HL-60 (cell line): ENCODE results near the gene RPS3.
A peak's percentile ranks its signal among the peaks of the same experiment; 100 is the strongest.

Experiments used
- DNase-seq, 2 experiments: peaks; one replicate each; pipeline ENCODE4 v3.0.0-alpha.2; 2010 to 2020; ENCODE audit warnings: low read depth in 1 of 2, low spot score in 1 of 2
- H3K27ac ChIP-seq: fragments of 250-450 bp; sonication (Bioruptor Pico); replicated peaks from 2 replicates; pipeline ENCODE4 v1.5.1; 2020; ENCODE audit warnings: mild to moderate bottlenecking, moderate library complexity
- H3K27me3 ChIP-seq: fragments of 250-450 bp; sonication (Bioruptor Pico); 2 replicates; pipeline ENCODE4 v1.5.1; 2021; ENCODE audit warnings: mild to moderate bottlenecking, moderate library complexity; ENCODE audit not compliant: insufficient read depth, poor library complexity, severe bottlenecking
- H3K4me3 ChIP-seq: replicated peaks from 2 replicates; pipeline ENCODE4 v1.5.1; 2011; ENCODE audit warnings: mild to moderate bottlenecking, control low read depth, low read length; ENCODE audit not compliant: insufficient read depth
- GABPA ChIP-seq: IDR thresholded peaks from 2 replicates; pipeline ENCODE4 v1.6.1; 2012; ENCODE audit warnings: low read depth
- POLR2AphosphoS5 ChIP-seq: IDR thresholded peaks from 2 replicates; pipeline ENCODE4 v1.6.1; 2012; ENCODE audit warnings: low read depth
- SPI1 ChIP-seq: IDR thresholded peaks from 2 replicates; pipeline ENCODE4 v1.6.1; 2012; ENCODE audit warnings: low read depth, mild to moderate bottlenecking, borderline replicate concordance
- TF ChIP-seq, protein P1 (sequence below): IDR thresholded peaks from one replicate; pipeline ENCODE4 v1.5.1; 2011; ENCODE audit warnings: low read length, control low read depth, inconsistent platforms; ENCODE audit not compliant: insufficient read depth
- TF ChIP-seq, protein P2 (sequence below): IDR thresholded peaks from 2 replicates; pipeline ENCODE4 v1.6.1; 2012; ENCODE audit warnings: low read depth; ENCODE audit not compliant: insufficient replicate concordance

The RPS3 gene

DNA sequence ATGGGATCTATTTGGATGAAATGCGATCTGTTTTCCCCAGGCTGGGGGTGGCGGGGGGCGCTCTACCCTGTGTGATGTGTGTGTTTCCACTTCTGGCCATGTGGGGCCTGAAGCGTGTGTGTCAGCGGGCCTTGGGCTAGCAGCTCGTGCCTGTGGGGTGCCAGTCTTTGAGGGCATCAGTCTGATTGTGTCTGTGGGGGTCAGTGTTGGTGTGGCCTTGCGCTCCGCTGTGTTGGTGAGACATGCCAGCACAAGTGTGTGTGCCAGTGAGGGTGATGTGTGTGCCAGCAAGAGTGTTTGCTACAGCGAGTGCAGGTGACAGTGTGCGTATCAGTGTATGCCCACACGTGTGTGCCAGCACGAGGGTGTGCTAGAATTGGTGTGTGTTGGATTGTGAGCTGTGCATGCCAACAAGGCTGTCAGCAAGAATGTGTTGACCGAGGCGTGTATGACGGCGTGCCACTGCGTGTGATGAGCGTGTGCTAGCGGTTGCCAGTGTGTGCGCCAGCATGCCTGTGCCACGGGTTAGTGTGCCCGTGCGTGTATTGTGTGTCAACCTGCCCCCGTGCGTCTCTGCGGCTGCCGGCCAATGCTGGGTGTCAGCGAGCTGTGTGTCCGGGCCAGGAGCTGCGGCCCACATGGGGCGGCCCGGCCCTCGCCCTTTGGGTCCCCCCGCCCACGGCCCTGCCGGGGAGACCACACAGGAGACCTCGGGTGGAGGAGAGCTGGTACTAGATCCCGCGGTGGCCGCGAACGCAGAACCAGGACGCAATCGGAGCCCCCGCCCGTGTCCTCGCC lies 48.4 kb upstream of the RPS3 start:
- peak overlapping the region; percentile 83 for H3K27ac ChIP-seq

DNA sequence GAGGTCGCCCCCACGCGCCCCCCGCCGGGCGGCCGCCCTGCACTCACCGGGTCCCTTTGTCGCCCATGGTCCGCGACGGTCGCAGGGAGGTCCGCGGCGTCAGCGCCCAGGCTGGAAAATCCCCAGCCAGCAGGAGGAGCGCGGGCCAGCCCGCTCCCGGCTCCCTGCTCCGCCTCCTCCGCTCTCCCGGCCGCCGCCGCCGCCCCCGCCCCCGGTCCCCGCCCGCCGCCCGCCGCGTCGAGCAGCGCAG lies 47.9 kb upstream of the RPS3 start, which contains the start of gene ARRB1:
TSS of gene ARRB1 (minus strand) at position 121 of the 250 bp plus-strand sequence. CDS start at position 67, 54 bp downstream.
- Histone ChIP-seq H3K4me3 (peak within 1 kb of the TSS; percentile 63), H3K27ac (peak within 1 kb of the TSS; percentile 83), H3K27me3 (no peaks in the 10 kb centered on the region)
- TF ChIP-seq SPI1 (no peak), POLR2AphosphoS5 (no peak), GABPA (no peak)
- TF ChIP-seq, protein P1, sequence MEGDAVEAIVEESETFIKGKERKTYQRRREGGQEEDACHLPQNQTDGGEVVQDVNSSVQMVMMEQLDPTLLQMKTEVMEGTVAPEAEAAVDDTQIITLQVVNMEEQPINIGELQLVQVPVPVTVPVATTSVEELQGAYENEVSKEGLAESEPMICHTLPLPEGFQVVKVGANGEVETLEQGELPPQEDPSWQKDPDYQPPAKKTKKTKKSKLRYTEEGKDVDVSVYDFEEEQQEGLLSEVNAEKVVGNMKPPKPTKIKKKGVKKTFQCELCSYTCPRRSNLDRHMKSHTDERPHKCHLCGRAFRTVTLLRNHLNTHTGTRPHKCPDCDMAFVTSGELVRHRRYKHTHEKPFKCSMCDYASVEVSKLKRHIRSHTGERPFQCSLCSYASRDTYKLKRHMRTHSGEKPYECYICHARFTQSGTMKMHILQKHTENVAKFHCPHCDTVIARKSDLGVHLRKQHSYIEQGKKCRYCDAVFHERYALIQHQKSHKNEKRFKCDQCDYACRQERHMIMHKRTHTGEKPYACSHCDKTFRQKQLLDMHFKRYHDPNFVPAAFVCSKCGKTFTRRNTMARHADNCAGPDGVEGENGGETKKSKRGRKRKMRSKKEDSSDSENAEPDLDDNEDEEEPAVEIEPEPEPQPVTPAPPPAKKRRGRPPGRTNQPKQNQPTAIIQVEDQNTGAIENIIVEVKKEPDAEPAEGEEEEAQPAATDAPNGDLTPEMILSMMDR: no peak
- TF ChIP-seq, protein P2, sequence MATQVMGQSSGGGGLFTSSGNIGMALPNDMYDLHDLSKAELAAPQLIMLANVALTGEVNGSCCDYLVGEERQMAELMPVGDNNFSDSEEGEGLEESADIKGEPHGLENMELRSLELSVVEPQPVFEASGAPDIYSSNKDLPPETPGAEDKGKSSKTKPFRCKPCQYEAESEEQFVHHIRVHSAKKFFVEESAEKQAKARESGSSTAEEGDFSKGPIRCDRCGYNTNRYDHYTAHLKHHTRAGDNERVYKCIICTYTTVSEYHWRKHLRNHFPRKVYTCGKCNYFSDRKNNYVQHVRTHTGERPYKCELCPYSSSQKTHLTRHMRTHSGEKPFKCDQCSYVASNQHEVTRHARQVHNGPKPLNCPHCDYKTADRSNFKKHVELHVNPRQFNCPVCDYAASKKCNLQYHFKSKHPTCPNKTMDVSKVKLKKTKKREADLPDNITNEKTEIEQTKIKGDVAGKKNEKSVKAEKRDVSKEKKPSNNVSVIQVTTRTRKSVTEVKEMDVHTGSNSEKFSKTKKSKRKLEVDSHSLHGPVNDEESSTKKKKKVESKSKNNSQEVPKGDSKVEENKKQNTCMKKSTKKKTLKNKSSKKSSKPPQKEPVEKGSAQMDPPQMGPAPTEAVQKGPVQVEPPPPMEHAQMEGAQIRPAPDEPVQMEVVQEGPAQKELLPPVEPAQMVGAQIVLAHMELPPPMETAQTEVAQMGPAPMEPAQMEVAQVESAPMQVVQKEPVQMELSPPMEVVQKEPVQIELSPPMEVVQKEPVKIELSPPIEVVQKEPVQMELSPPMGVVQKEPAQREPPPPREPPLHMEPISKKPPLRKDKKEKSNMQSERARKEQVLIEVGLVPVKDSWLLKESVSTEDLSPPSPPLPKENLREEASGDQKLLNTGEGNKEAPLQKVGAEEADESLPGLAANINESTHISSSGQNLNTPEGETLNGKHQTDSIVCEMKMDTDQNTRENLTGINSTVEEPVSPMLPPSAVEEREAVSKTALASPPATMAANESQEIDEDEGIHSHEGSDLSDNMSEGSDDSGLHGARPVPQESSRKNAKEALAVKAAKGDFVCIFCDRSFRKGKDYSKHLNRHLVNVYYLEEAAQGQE: no peak
- no peak for DNase-seq

More for the DNA sequence above, 48.4 kb upstream of the RPS3 start:
- Histone ChIP-seq H3K27me3 (no peaks in the 10 kb centered on the region), H3K4me3 (peak overlapping the region; percentile 63)
- TF ChIP-seq POLR2AphosphoS5 (peak; percentile 47; the same call in 1 of the 2 replicates), SPI1 (no peak)
- TF ChIP-seq, protein P2: no peak
- DNase-seq: peak; percentile 51 to 66

DNA sequence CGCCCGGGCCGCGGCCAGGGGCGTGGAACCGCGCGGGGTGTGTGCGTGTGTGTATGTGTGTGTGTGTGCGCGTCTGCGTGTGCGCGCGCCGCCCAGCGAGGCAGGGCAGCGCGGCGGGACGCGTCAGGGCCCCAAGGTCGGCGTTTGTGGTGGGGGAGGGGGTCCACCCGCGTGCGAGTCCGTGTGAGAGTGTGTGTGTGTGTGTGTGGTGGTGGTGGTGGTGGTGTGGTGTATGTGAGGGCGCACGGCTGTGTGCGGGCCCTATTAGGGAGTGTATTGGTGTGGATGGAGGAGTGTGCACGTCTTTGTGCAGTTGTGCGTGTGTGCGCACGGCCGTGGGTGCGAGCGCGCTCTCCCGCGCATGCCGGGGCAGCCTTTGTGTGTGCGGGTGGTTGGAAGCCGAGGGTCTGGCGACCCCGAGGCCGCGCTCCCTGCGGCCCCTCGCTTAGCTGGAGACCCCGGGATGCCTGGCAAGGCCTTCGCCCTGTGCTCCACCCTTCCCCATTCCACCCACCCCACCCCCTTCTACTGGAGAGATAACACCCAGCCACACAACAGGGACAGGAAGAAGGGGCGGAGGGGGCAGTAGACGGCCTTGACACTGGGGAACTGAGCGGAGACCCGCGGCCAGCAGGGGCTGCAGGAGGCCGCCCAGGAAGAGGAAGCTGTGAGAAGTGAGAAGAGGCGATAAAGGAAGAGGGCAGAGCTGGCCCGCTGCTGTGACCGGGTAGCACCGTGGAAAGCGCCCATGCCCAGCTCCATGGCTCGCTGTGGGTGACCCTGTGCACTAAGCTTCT lies 47.3 kb upstream of the RPS3 start:
- DNase-seq: peak; percentile 82 to 85
- Histone ChIP-seq H3K27me3 (no peaks in the 10 kb centered on the region), H3K27ac (peak overlapping the region; percentile 83), H3K4me3 (peak overlapping the region; percentile 63)
- TF ChIP-seq, protein P2: peak; percentile 83
- TF ChIP-seq, protein P1: no peak
- TF ChIP-seq GABPA: no peak
- TF ChIP-seq POLR2AphosphoS5: peak; percentile 71
- peak; percentile 65; the same call in 1 of the 2 replicates for TF ChIP-seq SPI1
